ENCODE results near the gene FAHD2A.
"Not testable (repeated sequence)": the region's sequence is repeated elsewhere in the genome, so short reads cannot be mapped to it uniquely, and the experiment has no call there.

Gene FAHD2A

GRCh38 chr2:95376311-95377215 is 25.9 kb upstream of the FAHD2A start:
- no peak for DNase-seq

GRCh38 chr2:95377216-95378123 is 25.0 kb upstream of the FAHD2A start:
- DNase-seq = no peak

- not testable (repeated sequence) for DNase-seq
These were observed 24.2 kb upstream of the FAHD2A start for GRCh38 chr2:95378281-95378680.

- DNase-seq = no peak
These were observed 23.1 kb upstream of the FAHD2A start for GRCh38 chr2:95379371-95379831.

GRCh38 chr2:95380280-95380679 is 22.2 kb upstream of the FAHD2A start:
- no peak for DNase-seq

GRCh38 chr2:95380731-95381130 is 21.8 kb upstream of the FAHD2A start:
- DNase-seq = no peak

- DNase-seq = no peak
These were observed 21.0 kb upstream of the FAHD2A start for GRCh38 chr2:95381212-95382191.

GRCh38 chr2:95382192-95382591 is 20.3 kb upstream of the FAHD2A start:
- no peak for DNase-seq

- DNase-seq = no peak
These were observed 19.5 kb upstream of the FAHD2A start for GRCh38 chr2:95382686-95383634.

GRCh38 chr2:95383635-95384027 is 18.9 kb upstream of the FAHD2A start:
- DNase-seq = no peak

- no peak for DNase-seq
These were observed 17.5 kb upstream of the FAHD2A start for GRCh38 chr2:95384854-95385569.

GRCh38 chr2:95385570-95385984 is 16.9 kb upstream of the FAHD2A start:
- no peak for DNase-seq

- DNase-seq = no peak
These were observed 16.5 kb upstream of the FAHD2A start for GRCh38 chr2:95386031-95386430.

GRCh38 chr2:95387358-95387757 is 15.2 kb upstream of the FAHD2A start:
- DNase-seq = no peak

- no peak for DNase-seq
These were observed 14.3 kb upstream of the FAHD2A start for GRCh38 chr2:95388091-95388692.

- DNase-seq = peak; percentile 18
These were observed 13.7 kb upstream of the FAHD2A start for GRCh38 chr2:95388856-95389244.

GRCh38 chr2:95389245-95390119 is 13.0 kb upstream of the FAHD2A start:
- DNase-seq = peak; percentile 69

GRCh38 chr2:95390272-95390880 is 12.1 kb upstream of the FAHD2A start:
- no peak for DNase-seq

Measured in HCEC 1CT (cell line).